Omental fat pad (tissue), 4 donors: ENCODE results near the gene PDE6D. TPM values are rescaled to one million over a fixed set of nuclear protein-coding genes. Genes with fewer than 3 reads are reported as not detected.
"Not testable (repeated sequence)": the region's sequence is repeated elsewhere in the genome, so short reads cannot be mapped to it uniquely, and the experiment has no call there.

ENCODE experiments used
- ATAC-seq: fragments of 150-250 bp; one replicate; pipeline ENCODE4 v1.9.1; 2016; ENCODE audit warnings: mild to moderate bottlenecking, moderate library complexity; ENCODE audit not compliant: low FRiP score
- DNase-seq: peaks from one replicate; pipeline ENCODE4 v3.0.0-alpha.2; 2019; ENCODE audit warnings: low spot score
- total RNA-seq, 4 donors: library from RNA; depleted of rRNA; stranded (reverse); fragments of >200 nt; gene quantifications; one replicate each; pipeline ENCODE4 v1.1.0, GENCODE V29; 2016
- TF ChIP-seq, protein P1 (sequence below), 3 donors: fragments of 450-650 bp; IDR thresholded peaks; one replicate each; pipeline ENCODE4 v1.5.1; 2016 to 2017; ENCODE audit warnings: antibody characterized with exemption in 3 of 3, mild to moderate bottlenecking in 3 of 3, moderate library complexity in 2 of 3

The PDE6D gene
- total RNA-seq, 4 donors from 2014 or later = 13.8 to 38.8 (median 17.9) TPM

DNA sequence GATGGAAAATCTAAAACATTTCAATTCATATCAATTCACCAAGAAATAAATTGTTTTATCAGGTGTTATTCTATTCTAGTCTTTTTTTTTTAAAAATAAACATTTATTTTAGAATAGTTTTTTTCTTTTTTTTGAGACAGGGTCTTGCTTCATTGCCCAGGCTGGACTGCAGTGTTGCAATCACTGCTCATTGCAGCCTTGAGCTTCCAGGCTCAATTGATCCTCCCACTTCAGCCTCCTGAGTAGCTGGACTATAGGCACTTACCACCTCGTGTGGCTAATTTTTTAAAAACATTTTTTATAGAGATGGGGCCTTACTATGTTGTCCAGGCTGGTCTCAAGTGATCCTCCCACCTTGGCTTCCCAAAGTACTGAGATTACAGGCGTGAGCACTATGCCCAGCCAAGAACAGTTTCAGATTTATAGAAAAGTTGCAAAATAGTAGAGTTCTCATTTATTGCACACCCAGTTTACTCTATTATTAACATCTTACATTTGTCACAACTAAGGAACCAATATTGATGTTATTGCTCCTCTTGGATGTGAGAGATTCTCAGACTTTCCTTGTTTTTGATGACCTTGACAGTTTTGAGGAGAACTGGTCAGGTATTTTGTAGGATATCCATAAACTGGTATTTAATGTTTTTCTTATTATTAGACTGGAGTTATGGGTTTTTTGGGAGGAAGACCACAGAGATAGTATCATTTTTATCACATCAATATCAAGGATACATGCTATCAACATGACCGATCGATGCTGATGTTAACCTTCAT, 29.9 kb downstream of the PDE6D start:
- ATAC-seq (no peak), DNase-seq (no peak)
- TF ChIP-seq, protein P1, sequence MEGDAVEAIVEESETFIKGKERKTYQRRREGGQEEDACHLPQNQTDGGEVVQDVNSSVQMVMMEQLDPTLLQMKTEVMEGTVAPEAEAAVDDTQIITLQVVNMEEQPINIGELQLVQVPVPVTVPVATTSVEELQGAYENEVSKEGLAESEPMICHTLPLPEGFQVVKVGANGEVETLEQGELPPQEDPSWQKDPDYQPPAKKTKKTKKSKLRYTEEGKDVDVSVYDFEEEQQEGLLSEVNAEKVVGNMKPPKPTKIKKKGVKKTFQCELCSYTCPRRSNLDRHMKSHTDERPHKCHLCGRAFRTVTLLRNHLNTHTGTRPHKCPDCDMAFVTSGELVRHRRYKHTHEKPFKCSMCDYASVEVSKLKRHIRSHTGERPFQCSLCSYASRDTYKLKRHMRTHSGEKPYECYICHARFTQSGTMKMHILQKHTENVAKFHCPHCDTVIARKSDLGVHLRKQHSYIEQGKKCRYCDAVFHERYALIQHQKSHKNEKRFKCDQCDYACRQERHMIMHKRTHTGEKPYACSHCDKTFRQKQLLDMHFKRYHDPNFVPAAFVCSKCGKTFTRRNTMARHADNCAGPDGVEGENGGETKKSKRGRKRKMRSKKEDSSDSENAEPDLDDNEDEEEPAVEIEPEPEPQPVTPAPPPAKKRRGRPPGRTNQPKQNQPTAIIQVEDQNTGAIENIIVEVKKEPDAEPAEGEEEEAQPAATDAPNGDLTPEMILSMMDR (IDR thresholded peaks at IDR 0.05) = no peak

DNA sequence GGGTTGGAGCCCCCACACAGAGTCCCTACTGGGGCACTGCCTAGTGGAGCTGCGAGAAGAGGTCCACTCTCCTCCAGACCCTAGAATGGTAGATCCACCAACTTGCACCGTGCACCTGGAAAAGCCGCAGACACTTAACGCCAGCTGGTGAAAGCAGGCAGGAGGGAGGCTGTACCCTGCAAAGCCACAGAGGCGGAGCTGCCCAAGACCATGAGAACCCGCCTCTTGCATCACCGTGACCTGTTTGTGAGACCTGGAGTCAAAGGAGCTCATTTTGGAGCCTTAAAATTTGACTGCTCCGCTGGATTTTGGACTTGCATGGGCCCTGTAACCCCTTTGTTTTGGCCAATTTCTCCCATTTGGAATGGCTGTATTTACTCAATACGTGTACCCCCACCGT, 32.1 kb downstream of the PDE6D start:
- DNase-seq, ATAC-seq: not testable (repeated sequence)

DNA sequence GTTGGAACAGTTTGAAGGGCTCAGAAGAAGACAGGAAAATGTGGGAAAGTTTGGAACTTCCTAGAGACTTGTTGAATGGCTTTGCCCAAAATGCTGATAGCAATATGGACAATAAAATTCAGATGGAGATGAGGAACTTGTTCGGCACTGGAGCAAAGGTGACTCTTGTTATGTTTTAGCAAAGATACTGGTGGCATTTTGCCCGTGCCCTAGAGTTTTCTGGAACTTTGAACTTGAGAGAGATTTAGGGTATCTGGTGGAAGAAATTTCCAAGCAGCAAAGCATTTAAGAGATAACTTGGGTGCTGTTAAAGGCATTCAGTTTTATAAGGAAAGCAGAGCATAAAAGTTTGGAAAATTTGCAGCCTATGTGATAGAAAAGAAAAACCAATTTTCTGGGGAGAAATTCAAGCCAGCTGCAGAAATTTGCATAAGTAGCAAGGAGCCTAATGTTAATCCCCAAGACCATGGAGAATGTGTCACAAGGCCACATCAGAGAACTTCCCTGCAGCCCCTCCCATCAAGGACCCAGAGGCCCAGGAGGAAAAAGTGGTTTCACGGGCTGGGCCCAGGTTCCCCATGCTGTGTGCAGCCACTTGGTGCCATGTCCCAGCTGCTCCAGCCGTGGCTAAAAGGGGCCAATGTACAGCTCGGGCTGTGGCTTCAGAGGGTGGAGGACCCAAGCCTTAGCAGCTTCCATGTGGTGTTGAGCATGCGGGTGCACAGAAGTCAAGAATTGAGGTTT, 32.8 kb downstream of the PDE6D start:
- not testable (repeated sequence) for ATAC-seq, DNase-seq

DNA sequence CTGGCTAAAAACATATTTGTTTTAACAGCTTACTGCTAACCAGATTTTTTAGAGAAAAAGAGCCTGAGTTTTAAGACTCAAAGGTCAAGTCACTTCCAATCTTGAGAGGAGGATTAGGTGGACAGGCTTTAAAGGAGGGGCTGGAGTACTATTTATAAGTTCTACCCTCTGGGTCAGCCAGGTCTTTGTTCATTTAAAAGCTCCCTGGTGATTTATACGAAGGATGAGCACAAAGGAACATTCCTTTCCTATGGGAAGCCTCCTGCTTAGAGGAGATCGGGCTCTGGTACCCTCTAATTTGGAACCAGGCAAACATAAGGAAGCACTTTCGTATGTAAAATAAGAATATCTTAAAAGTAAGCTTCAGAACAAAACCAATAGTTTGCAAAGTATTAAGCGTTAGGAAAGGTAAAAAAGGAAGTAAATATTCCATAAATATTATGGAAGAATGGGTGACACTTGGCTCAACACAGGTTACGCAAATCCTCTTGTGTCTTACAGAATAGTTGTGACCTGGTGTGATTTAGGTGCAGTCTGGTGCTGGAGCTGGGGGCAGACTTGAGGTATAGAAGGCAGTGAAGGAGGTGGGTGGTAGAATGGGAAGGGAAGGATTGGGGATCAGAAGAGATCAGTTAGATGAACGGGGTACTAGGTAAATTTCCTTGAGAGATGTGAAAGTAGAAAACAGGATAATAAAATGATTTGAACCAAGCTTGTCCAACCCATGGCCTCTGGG, 35.6 kb downstream of the PDE6D start:
- no peak for ATAC-seq
- no peak for DNase-seq
- TF ChIP-seq, protein P1 (IDR thresholded peaks at IDR 0.05) = no peak

DNA sequence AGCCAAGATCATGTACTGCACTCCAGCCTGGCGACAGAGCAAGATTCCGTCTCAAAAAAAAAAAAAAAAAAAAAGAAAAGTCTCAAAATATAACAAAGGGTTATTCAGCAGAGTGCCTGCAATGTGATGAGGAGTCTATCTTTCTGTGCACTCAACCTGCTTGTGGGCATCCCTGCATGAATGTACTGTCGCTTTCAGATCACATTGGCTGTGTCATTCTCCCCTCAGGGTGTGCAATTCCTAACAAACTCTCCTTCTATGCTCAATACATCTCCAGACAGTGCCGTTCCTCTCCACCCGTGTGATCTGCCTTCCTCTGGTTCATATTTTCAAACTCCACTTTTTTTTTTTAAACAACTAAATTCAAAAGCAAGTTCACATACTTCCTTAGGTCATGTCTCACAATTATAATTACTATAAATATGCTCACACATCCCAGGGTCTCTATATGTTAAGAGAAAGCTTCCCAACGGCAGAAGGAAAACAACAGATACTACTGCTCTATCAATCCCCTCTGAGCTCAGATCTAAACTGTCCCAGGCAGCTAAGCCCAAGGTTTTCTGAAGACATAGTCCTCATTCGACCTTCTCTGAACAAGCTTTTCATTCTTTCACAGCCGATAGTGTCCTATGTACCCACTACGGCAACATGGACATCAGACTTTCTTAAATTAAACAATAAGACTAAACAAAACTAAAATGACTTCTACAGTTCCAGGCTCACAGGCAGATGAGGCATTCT, 37.5 kb downstream of the PDE6D start:
- ATAC-seq = no peak
- no peak for DNase-seq

DNA sequence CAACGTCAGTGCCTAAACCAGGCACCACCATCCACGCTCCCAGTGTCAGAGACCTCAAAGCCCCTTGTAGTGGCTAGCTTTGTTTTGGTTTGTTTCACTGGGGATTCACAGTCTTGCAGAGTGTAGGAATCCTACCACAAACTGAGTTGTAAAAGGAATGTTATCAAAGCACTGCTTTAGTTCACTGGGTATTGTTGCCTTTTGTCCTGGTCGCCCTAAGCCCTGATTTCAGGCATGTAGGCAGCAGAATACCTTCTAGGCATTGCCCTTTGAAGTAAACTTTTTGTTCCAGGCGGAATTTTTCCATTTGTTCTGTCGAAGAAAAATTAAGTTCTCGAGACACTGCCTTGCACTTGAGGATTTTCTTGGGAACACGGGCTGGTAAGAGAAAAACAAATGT, 43.3 kb downstream of the PDE6D start:
- DNase-seq (no peak), ATAC-seq (no peak)
- TF ChIP-seq, protein P1 (IDR thresholded peaks at IDR 0.05) = no peak

More for the DNA sequence above, 37.5 kb downstream of the PDE6D start:
- TF ChIP-seq, protein P1 (IDR thresholded peaks at IDR 0.05) = no peak

DNA sequence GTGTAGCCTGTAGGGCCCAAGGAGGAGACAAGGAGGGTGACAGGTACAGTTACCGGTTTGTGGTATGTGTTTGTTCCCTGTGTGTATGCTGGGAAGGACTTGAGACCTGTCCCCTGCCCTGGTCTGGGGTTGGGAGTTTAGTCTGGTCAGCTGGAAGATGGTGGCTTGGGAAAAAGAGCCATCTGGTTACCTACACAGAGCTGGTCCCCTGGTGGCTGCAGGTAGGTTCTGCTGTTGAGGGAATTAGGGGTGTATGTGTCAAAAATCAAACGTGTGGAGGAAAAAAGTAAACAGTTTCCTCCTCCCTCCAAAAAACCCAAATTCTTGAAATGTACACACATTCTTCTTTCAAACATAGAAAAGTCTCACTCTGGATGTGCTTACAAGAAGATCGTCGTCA, 48.5 kb downstream of the PDE6D start:
- no peak for ATAC-seq
- TF ChIP-seq, protein P1 (IDR thresholded peaks at IDR 0.05) = no peak
- no peak for DNase-seq
